HG03025 (cell line): ENCODE measurements around the gene KCND2.

Experiments used
- ATAC-seq: cut with Tn5 transposase; IDR thresholded peaks from one replicate; pipeline ENCODE4 v1.9.1; 2021; ENCODE audit warnings: mild to moderate bottlenecking, moderate library complexity; ENCODE audit not compliant: unreplicated experiment, low FRiP score

The KCND2 gene

DNA sequence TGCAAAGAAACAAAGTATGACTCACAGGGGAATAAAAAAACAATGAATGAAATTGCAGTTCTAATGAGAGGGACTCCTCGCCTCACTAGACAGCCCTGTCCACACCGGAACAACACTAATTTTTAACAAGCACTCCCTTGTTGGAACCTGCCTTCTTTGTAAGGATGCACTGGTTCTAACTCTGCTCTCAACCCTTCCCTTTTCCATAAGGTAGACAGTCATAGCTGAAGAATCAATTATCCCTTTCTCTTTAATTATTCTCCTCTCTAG, 519.8 kb downstream of the KCND2 start:
- ATAC-seq, result no peak

DNA sequence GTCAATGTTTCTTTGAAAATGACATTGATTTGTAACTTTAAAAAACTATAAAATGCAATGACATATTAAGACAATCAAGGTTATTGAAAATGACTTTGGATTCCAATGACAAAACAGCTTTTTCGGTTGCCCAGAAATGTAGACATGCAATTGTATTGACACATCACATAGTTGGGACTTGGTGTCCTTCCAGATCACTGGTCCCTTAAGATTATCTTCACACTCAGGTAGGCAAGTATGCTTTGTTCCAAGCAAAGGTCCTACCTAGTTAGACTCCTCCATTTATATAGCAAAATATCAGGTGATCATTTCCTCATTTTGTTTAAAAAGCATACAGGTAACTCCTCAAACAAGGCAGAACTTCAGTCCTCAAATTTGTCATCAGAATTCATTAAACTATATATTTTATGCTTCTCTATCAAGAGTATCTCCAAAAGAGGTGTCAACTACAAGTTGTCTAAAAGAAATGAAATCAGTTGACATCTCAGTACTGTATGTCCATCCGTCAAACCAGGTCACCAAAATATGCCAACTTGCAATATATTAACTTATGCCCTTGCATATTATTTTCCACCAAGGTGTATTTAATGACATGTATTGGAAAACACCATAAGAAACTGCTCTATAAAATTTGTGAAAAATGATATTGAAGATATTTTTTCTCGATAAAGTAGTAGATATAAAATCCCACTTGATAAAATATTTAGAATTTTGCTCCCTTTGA, 520.4 kb downstream of the KCND2 start:
- no peak for ATAC-seq

DNA sequence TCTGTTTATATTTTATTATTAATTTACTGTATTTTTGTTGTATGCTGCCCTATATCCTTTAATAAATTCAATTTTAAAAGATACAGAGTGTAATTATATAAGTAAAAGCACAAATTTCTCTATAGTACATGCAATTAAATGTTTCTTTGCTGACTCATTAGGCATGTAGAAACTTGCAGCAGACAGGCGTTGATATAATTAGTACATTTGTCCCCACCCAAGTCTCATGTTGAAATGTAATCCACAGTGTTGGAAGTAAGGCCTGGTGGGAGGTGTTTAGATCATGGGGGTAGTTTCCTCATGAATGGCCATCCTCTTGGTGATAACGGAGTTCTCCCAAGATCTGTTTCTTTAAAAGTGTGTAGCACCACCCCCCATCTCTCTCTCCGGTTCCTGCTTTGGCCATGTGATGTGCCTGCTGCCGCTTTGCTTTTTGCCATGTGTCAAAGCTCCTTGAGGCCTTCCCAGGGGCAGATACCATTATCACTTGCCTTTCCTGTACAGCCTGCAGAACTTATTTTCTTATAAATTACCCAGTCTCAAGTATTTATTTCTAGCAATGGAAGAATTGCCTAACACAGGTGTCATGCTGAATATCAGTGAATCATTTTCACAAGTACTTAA, 521.2 kb downstream of the KCND2 start:
- ATAC-seq, result no peak

DNA sequence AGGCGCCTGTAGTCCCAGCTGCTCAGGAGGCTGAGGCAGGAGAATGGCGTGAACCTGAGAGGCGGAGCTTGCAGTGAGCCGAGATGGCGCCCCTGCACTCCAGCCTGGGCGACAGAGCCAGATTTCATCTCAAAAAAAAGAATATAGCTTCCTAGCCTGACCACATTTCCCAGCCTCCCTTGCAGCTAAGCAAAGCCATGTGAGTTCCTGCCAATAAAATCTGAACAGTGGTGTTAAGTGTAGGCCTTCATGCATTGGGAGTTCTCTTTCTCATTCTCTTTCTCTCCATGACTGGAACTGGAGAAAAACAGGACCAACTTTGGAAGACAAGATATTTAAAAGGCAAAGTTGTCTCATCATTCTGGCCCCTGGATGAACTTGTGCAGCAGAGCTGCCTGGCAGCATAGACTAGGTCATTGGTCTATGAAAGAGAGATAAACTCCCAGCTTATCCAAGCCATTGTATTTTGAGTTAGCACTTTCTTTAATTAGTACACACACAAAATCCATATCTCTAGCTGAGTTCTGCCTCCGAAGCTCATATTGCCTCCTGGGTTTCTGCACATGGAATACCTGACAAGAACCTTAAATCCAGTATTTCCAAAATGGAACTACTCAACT, 524.2 kb downstream of the KCND2 start:
- no peak for ATAC-seq

DNA sequence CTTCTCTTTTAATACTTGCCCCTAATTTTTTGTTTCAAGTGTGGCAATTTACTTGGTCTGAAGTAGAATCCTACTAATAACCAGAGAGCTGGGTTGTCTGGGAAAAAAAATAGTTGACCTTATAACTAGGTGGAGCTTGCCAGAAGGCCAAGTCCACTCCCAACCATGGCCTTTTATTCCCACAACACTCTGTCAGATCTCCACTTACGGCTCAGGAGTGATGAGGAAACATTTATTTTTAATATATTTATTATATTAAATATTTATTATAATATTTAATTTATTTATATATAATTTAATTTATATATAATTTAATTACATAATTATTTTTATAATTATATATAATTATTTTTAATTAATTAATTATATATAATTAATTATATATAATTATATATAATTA, 526.2 kb downstream of the KCND2 start:
- ATAC-seq, result no peak
